ENCODE data around the gene NDUFAB1.
"Not testable (repeated sequence)": the region's sequence is repeated elsewhere in the genome, so short reads cannot be mapped to it uniquely, and the experiment has no call there.

Gene NDUFAB1

GRCh38 chr16:23583271-23583670, 12.8 kb downstream of the NDUFAB1 start:
- ATAC-seq = not testable (repeated sequence)

GRCh38 chr16:23581764-23582163, 14.4 kb downstream of the NDUFAB1 start:
- no peak for ATAC-seq

- no peak for ATAC-seq
Observed at GRCh38 chr16:23580391-23580790, 15.7 kb downstream of the NDUFAB1 start.

- ATAC-seq = no peak
Observed at GRCh38 chr16:23579371-23579770, 16.7 kb downstream of the NDUFAB1 start.

- no peak for ATAC-seq
Observed at GRCh38 chr16:23578101-23578830, 17.9 kb downstream of the NDUFAB1 start.

GRCh38 chr16:23577493-23577892, 18.6 kb downstream of the NDUFAB1 start:
- no peak for ATAC-seq

GRCh38 chr16:23575834-23576233, 20.3 kb downstream of the NDUFAB1 start:
- ATAC-seq = no peak

- ATAC-seq = no peak
Observed at GRCh38 chr16:23573817-23574216, 22.3 kb downstream of the NDUFAB1 start.

- ATAC-seq = no peak
Observed at GRCh38 chr16:23572394-23572793, 23.7 kb downstream of the NDUFAB1 start.

- ATAC-seq = no peak
Observed at GRCh38 chr16:23571895-23572294, 24.2 kb downstream of the NDUFAB1 start.

- no peak for ATAC-seq
Observed at GRCh38 chr16:23570992-23571632, 25.0 kb downstream of the NDUFAB1 start.

- no peak for ATAC-seq
Observed at GRCh38 chr16:23567602-23568001, 28.5 kb downstream of the NDUFAB1 start.

- no peak for ATAC-seq
Observed at GRCh38 chr16:23566724-23567123, 29.4 kb downstream of the NDUFAB1 start.

- no peak for ATAC-seq
Observed at GRCh38 chr16:23564575-23565363, 31.3 kb downstream of the NDUFAB1 start.

- ATAC-seq = no peak
Observed at GRCh38 chr16:23563186-23563585, 32.9 kb downstream of the NDUFAB1 start.

GRCh38 chr16:23562505-23562904, 33.6 kb downstream of the NDUFAB1 start:
- no peak for ATAC-seq

GRCh38 chr16:23561586-23561985, 34.5 kb downstream of the NDUFAB1 start:
- no peak for ATAC-seq

- ATAC-seq = peak in 1 of 2 donors; percentile 0
Observed at GRCh38 chr16:23557779-23558702, 38.1 kb downstream of the NDUFAB1 start.

GRCh38 chr16:23556881-23557778, 39.0 kb downstream of the NDUFAB1 start, which contains the start of the genes EARS2 and UBFD1:
Gene EARS2 (minus strand): TSS chr16:23557350. CDS start chr16:23557343, 7 bp downstream.
Gene UBFD1 (plus strand): TSS chr16:23557727. CDS start chr16:23557743, 16 bp downstream.
- peak; percentile 92 to 95 for ATAC-seq

GRCh38 chr16:23554536-23554935, 41.6 kb downstream of the NDUFAB1 start:
- ATAC-seq = no peak

GRCh38 chr16:23552161-23552560, 44.0 kb downstream of the NDUFAB1 start:
- ATAC-seq = no peak

Measured in activated CD4-positive, CD25-positive, alpha-beta regulatory T cell treated with anti-CD3 and anti-CD28 coated beads, Interleukin-2, amount 50 U/mL, for 24 hours (primary cell).